ENCODE data around the gene SRCAP. TPM values are rescaled to one million over a fixed set of nuclear protein-coding genes. Genes with fewer than 3 reads are reported as not detected.

SRCAP gene
- total RNA-seq, 1 experiment from 2014 or later = 58.5 TPM

DNA sequence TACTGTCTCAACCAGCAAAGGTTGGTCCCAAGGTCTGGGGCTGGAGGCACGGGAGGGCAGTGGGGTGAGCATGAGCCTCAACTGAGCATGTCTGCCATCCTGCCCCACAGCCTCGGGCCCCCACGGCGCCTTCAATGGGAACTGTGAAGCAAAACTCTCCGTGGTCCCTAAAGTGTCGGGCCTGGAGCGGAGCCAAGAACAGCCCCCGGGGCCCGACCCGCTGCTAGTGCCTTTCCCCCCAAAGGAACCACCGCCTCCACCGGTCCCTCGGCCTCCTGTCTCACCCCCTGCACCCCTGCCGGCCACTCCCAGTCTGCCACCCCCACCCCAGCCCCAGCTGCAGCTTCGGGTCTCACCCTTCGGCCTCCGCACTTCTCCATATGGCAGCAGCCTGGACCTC is 36.5 kb upstream of the SRCAP start (continued):
- no peak for TF ChIP-seq TEAD4 (CRISPR knock-in tag; IDR thresholded peaks at IDR 0.05)
- TF ChIP-seq GABPB1 (CRISPR knock-in tag; IDR thresholded peaks at IDR 0.05) = no peak
- TF ChIP-seq, protein P1, sequence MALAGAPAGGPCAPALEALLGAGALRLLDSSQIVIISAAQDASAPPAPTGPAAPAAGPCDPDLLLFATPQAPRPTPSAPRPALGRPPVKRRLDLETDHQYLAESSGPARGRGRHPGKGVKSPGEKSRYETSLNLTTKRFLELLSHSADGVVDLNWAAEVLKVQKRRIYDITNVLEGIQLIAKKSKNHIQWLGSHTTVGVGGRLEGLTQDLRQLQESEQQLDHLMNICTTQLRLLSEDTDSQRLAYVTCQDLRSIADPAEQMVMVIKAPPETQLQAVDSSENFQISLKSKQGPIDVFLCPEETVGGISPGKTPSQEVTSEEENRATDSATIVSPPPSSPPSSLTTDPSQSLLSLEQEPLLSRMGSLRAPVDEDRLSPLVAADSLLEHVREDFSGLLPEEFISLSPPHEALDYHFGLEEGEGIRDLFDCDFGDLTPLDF (CRISPR knock-in tag; IDR thresholded peaks at IDR 0.05) = no peak
- TF ChIP-seq, protein P2, sequence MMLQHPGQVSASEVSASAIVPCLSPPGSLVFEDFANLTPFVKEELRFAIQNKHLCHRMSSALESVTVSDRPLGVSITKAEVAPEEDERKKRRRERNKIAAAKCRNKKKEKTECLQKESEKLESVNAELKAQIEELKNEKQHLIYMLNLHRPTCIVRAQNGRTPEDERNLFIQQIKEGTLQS (CRISPR knock-in tag; conservative IDR thresholded peaks at IDR 0.05) = no peak
- TF ChIP-seq, protein P3, sequence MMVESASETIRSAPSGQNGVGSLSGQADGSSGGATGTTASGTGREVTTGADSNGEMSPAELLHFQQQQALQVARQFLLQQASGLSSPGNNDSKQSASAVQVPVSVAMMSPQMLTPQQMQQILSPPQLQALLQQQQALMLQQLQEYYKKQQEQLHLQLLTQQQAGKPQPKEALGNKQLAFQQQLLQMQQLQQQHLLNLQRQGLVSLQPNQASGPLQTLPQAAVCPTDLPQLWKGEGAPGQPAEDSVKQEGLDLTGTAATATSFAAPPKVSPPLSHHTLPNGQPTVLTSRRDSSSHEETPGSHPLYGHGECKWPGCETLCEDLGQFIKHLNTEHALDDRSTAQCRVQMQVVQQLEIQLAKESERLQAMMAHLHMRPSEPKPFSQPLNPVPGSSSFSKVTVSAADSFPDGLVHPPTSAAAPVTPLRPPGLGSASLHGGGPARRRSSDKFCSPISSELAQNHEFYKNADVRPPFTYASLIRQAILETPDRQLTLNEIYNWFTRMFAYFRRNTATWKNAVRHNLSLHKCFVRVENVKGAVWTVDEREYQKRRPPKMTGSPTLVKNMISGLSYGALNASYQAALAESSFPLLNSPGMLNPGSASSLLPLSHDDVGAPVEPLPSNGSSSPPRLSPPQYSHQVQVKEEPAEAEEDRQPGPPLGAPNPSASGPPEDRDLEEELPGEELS (CRISPR knock-in tag; IDR thresholded peaks at IDR 0.05) = no peak
- TF ChIP-seq FOXP1 (CRISPR knock-in tag; IDR thresholded peaks at IDR 0.05; ENCODE audit: borderline replicate concordance) = no peak
- TF ChIP-seq, protein P4, sequence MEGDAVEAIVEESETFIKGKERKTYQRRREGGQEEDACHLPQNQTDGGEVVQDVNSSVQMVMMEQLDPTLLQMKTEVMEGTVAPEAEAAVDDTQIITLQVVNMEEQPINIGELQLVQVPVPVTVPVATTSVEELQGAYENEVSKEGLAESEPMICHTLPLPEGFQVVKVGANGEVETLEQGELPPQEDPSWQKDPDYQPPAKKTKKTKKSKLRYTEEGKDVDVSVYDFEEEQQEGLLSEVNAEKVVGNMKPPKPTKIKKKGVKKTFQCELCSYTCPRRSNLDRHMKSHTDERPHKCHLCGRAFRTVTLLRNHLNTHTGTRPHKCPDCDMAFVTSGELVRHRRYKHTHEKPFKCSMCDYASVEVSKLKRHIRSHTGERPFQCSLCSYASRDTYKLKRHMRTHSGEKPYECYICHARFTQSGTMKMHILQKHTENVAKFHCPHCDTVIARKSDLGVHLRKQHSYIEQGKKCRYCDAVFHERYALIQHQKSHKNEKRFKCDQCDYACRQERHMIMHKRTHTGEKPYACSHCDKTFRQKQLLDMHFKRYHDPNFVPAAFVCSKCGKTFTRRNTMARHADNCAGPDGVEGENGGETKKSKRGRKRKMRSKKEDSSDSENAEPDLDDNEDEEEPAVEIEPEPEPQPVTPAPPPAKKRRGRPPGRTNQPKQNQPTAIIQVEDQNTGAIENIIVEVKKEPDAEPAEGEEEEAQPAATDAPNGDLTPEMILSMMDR (IDR thresholded peaks at IDR 0.05) = no peak
- no peak for TF ChIP-seq PRRX2 (CRISPR knock-in tag; IDR thresholded peaks at IDR 0.05)
- no peak for TF ChIP-seq FOXK1 (CRISPR knock-in tag; IDR thresholded peaks at IDR 0.05)
- no peak for TF ChIP-seq ZNF396 (CRISPR knock-in tag; IDR thresholded peaks at IDR 0.05; ENCODE audit: borderline replicate concordance)

DNA sequence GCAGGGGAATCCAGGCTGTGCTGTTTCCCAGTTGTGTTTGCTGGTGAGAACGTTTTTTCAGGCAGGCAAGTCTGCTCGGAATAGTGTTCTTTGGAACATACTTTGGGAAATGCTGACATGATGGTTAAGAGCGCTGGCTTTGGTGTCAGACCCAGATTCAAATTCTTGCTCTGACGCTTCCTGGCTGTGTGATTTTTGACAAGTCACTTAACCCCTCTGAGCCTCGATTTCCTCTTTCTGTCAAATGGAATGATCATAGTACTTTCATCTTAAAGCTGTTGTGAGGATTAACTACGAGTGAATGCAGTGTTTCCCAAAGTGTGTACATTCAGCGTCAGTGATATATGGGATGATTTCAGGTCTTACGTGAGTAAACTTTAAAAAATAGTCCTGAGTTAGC is 35.9 kb upstream of the SRCAP start:
- H3K27me3 Mint-ChIP-seq (ENCODE audit: low read depth) = peaks cover 77% of the 10 kb centered on the region
- H3K36me3 Mint-ChIP-seq = peaks cover 31% of the 10 kb centered on the region
- no peak overlapping the region for H3K27ac Mint-ChIP-seq
- peaks cover 4% of the 10 kb centered on the region; the same call in 1 of the 2 replicates for H3K4me1 Mint-ChIP-seq
- no peaks in the 10 kb centered on the region for H3K9me3 Mint-ChIP-seq
- H3K4me3 Mint-ChIP-seq = no peak overlapping the region
- DNase-seq (ENCODE audit: low spot score) (no peak), ATAC-seq (no peak)
- CTCF ChIA-PET = no interaction called here
- POLR2A ChIA-PET = interaction anchor here (0.7 kb wide), 1 partner anchor 253 kb away, joined by 4 read pairs; no protein-coding TSS in a partner anchor
- TF ChIP-seq, protein P5, sequence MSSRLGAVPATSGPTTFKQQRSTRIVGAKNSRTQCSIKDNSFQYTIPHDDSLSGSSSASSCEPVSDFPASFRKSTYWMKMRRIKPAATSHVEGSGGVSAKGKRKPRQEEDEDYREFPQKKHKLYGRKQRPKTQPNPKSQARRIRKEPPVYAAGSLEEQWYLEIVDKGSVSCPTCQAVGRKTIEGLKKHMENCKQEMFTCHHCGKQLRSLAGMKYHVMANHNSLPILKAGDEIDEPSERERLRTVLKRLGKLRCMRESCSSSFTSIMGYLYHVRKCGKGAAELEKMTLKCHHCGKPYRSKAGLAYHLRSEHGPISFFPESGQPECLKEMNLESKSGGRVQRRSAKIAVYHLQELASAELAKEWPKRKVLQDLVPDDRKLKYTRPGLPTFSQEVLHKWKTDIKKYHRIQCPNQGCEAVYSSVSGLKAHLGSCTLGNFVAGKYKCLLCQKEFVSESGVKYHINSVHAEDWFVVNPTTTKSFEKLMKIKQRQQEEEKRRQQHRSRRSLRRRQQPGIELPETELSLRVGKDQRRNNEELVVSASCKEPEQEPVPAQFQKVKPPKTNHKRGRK (CRISPR knock-in tag; IDR thresholded peaks at IDR 0.05; ENCODE audit: borderline replicate concordance) = no peak
- no peak for TF ChIP-seq SP1 (CRISPR knock-in tag; conservative IDR thresholded peaks at IDR 0.05)
- no peak for TF ChIP-seq CBFB (CRISPR knock-in tag; IDR thresholded peaks at IDR 0.05; ENCODE audit: low read depth)
- TF ChIP-seq KAT7 (CRISPR knock-in tag; IDR thresholded peaks at IDR 0.05; ENCODE audit: borderline replicate concordance) = no peak
- no peak for TF ChIP-seq RELA (CRISPR knock-in tag; IDR thresholded peaks at IDR 0.05; ENCODE audit: borderline replicate concordance)
- TF ChIP-seq, protein P6, sequence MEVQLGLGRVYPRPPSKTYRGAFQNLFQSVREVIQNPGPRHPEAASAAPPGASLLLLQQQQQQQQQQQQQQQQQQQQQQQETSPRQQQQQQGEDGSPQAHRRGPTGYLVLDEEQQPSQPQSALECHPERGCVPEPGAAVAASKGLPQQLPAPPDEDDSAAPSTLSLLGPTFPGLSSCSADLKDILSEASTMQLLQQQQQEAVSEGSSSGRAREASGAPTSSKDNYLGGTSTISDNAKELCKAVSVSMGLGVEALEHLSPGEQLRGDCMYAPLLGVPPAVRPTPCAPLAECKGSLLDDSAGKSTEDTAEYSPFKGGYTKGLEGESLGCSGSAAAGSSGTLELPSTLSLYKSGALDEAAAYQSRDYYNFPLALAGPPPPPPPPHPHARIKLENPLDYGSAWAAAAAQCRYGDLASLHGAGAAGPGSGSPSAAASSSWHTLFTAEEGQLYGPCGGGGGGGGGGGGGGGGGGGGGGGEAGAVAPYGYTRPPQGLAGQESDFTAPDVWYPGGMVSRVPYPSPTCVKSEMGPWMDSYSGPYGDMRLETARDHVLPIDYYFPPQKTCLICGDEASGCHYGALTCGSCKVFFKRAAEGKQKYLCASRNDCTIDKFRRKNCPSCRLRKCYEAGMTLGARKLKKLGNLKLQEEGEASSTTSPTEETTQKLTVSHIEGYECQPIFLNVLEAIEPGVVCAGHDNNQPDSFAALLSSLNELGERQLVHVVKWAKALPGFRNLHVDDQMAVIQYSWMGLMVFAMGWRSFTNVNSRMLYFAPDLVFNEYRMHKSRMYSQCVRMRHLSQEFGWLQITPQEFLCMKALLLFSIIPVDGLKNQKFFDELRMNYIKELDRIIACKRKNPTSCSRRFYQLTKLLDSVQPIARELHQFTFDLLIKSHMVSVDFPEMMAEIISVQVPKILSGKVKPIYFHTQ (CRISPR knock-in tag; IDR thresholded peaks at IDR 0.05) = no peak
- TF ChIP-seq, protein P7, sequence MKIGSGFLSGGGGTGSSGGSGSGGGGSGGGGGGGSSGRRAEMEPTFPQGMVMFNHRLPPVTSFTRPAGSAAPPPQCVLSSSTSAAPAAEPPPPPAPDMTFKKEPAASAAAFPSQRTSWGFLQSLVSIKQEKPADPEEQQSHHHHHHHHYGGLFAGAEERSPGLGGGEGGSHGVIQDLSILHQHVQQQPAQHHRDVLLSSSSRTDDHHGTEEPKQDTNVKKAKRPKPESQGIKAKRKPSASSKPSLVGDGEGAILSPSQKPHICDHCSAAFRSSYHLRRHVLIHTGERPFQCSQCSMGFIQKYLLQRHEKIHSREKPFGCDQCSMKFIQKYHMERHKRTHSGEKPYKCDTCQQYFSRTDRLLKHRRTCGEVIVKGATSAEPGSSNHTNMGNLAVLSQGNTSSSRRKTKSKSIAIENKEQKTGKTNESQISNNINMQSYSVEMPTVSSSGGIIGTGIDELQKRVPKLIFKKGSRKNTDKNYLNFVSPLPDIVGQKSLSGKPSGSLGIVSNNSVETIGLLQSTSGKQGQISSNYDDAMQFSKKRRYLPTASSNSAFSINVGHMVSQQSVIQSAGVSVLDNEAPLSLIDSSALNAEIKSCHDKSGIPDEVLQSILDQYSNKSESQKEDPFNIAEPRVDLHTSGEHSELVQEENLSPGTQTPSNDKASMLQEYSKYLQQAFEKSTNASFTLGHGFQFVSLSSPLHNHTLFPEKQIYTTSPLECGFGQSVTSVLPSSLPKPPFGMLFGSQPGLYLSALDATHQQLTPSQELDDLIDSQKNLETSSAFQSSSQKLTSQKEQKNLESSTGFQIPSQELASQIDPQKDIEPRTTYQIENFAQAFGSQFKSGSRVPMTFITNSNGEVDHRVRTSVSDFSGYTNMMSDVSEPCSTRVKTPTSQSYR (CRISPR knock-in tag; IDR thresholded peaks at IDR 0.05) = no peak
- no peak for TF ChIP-seq TEAD1 (CRISPR knock-in tag; IDR thresholded peaks at IDR 0.05)
- no peak for TF ChIP-seq ZNF219 (CRISPR knock-in tag; IDR thresholded peaks at IDR 0.05; ENCODE audit: borderline replicate concordance)
- TF ChIP-seq, protein P8, sequence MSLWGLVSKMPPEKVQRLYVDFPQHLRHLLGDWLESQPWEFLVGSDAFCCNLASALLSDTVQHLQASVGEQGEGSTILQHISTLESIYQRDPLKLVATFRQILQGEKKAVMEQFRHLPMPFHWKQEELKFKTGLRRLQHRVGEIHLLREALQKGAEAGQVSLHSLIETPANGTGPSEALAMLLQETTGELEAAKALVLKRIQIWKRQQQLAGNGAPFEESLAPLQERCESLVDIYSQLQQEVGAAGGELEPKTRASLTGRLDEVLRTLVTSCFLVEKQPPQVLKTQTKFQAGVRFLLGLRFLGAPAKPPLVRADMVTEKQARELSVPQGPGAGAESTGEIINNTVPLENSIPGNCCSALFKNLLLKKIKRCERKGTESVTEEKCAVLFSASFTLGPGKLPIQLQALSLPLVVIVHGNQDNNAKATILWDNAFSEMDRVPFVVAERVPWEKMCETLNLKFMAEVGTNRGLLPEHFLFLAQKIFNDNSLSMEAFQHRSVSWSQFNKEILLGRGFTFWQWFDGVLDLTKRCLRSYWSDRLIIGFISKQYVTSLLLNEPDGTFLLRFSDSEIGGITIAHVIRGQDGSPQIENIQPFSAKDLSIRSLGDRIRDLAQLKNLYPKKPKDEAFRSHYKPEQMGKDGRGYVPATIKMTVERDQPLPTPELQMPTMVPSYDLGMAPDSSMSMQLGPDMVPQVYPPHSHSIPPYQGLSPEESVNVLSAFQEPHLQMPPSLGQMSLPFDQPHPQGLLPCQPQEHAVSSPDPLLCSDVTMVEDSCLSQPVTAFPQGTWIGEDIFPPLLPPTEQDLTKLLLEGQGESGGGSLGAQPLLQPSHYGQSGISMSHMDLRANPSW (CRISPR knock-in tag; conservative IDR thresholded peaks at IDR 0.05; ENCODE audit: low read depth) = no peak
- no peak for TF ChIP-seq ATF1 (CRISPR knock-in tag; IDR thresholded peaks at IDR 0.05)
- TF ChIP-seq ZNF232 (CRISPR knock-in tag; IDR thresholded peaks at IDR 0.05) = no peak

All from WTC11 (cell line).